Adrenal gland (tissue), 12 donors: ENCODE results near the gene GPAT3. TPM values are rescaled to one million over a fixed set of nuclear protein-coding genes. Genes with fewer than 3 reads are reported as not detected.

Experiments used
- DNase-seq, 7 donors: peaks; one replicate each; pipeline ENCODE4 v3.0.0-alpha.2; 2019 to 2020
- H3K27ac ChIP-seq, 5 donors: fragments of 200-600 bp; sonication (generic) in 4 of 5; 1 replicate in 3 of 5; 2 replicates in 2 of 5; pipeline versions ENCODE4 v1.5.1 to v1.8.0; 2016 to 2020; ENCODE audit warnings: mild to moderate bottlenecking in 1 of 5
- H3K27me3 ChIP-seq: fragments of 200-600 bp; 2 replicates; pipeline ENCODE4 v1.8.0; 2021
- H3K36me3 ChIP-seq, 2 donors: fragments of 200-600 bp; replicated peaks in 1 of 2; 1 replicate in 1 of 2; 2 replicates in 1 of 2; pipeline versions ENCODE4 v1.5.1 to v1.8.0; 2018 to 2022
- H3K4me1 ChIP-seq, 2 donors: fragments of 200-600 bp; replicated peaks in 1 of 2; 1 replicate in 1 of 2; 2 replicates in 1 of 2; pipeline versions ENCODE4 v1.5.1 to v1.8.0; 2018 to 2021
- H3K4me3 ChIP-seq, 4 donors: fragments of 200-600 bp; sonication (generic) in 3 of 4; one replicate each; pipeline ENCODE4 v1.5.1; 2016 to 2018
- H3K9me3 ChIP-seq, 3 donors: fragments of 200-600 bp; sonication (generic) in 1 of 3; replicated peaks in 1 of 3; 1 replicate in 2 of 3; 2 replicates in 1 of 3; pipeline versions ENCODE4 v1.5.1 to v1.8.0; 2016 to 2021
- CTCF ChIP-seq, 6 experiments: fragments of 450-650 bp in 4 of 6; fragments of 200-600 bp in 2 of 6; sonication (generic) in 1 of 6; IDR thresholded peaks; 1 replicate in 5 of 6; 2 replicates in 1 of 6; pipeline versions ENCODE4 v1.5.1 to v1.8.0; 2016 to 2021; ENCODE audit warnings: antibody characterized with exemption in 6 of 6, mild to moderate bottlenecking in 2 of 6, moderate library complexity in 1 of 6
- POLR2A ChIP-seq, 2 donors: fragments of 450-650 bp; IDR thresholded peaks; one replicate each; pipeline ENCODE4 v1.6.1; 2017; ENCODE audit warnings: antibody characterized with exemption in 2 of 2, mild to moderate bottlenecking in 2 of 2, moderate library complexity in 1 of 2
- WGBS, 4 donors: extraction: QIAGEN DNeasy Blood & Tissue Kit in 2 of 4; methylation state at CpG; one replicate each; pipeline versions ENCODE4 v1.1.5 to v1.1.7; 2013 to 2017; 5-methylcytosine and 5-hydroxymethylcytosine counted together
- intact Hi-C, 2 donors: fragments of 100-400 bp; cut with DNase I; formaldehyde crosslinking; loops; one replicate each; pipeline versions ENCODE4 v1.14.1 to v1.15.0; 2022 to 2023
- polyA plus RNA-seq, 3 donors: library from polyadenylated mRNA; stranded (reverse); fragments of 200-250 nt in 2 of 3; fragments of 350-450 nt in 1 of 3; fragmentation: Illumina TruSeq in 1 of 3; extraction: RNeasy Lipid Tissue Mini Kit (QIAGEN cat#74804) in 1 of 3; gene quantifications; one replicate each; pipeline ENCODE4 v1.2.3, GENCODE V29; 2013 to 2014
- total RNA-seq, 9 donors: library from RNA; depleted of rRNA in 4 of 9; stranded (reverse); fragments of >200 nt in 4 of 9; fragments of 120-200 nt in 1 of 9; fragmentation: NEBNext Ultra II Directional in 1 of 9; extraction: Animal tissue kit (Norgen Biotek cat#: 25700) in 1 of 9; gene quantifications; one replicate each; pipeline versions ENCODE4 v1.1.0 to v1.2.4, GENCODE V29; 2013 to 2023
- donor health status: healthy with polysubstance abuse.
- donor health status: Bipolar disorder and iron deficiency.
- donor health status: DM: yes; HTN: yes; CAD: no.
- donor health status: DM: no; HTN: no; CAD: no.
- donor health status: DM: no; HTN: no; CAD: no.
- donor health status: DM: yes; HTN: yes; CAD: no.

The GPAT3 gene
- total and polyA plus RNA-seq, 12 donors, result 0.12 to 15.4 (median 0.98) TPM

GRCh38 chr4:83625821-83626220 is 89.9 kb downstream of the GPAT3 start:
- Histone ChIP-seq H3K27ac (peak overlapping the region in 1 of 5 donors; percentile 11), H3K27me3 (no peaks in the 10 kb centered on the region), H3K4me3 (no peak overlapping the region), H3K9me3 (no peaks in the 10 kb centered on the region), H3K36me3 (no peaks in the 10 kb centered on the region), H3K4me1 (peaks cover 4 to 9% of the 10 kb centered on the region in 2 donors)
- WGBS, 4 donors, result 60 to 75% (median 73%) methylated on average over 1 of the region's 1 CpG
- TF ChIP-seq CTCF (IDR thresholded peaks at IDR 0.05), result no peak
- TF ChIP-seq POLR2A (IDR thresholded peaks at IDR 0.05), result no peak
- no peak for DNase-seq
- intact Hi-C loops, result no loop called here

DNA sequence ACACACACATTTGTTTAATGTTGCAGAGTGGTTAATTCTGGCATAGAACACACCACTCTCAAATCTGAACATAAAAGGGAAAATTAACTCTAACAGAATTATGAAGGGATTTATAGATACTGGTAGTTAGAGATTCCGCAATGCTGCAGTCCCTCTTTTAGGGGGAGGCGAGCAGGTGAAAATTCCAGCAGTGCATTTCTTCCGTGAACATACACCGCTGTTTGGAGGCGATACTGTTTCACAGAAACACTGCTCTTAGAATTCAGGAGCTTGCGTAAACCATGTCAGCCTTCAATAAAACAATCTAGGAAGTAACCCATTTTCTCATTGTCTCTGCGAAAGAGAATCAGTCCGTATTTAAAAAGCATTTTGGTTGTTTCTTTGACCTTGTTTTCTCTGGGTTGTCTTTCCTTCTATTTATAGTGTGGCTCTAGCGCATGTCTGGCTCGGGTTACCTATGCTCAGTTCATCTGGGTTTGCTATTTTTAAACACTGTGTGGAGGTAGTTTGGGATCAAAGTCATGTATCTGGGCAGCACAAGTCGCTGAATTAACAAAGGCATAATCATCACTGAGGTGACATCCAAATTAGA is 90.4 kb downstream of the GPAT3 start:
- H3K27me3 ChIP-seq, result no peaks in the 10 kb centered on the region
- WGBS, 4 donors, result 29 to 42% (median 38%) methylated on average over 11 of the region's 11 CpGs
- H3K27ac ChIP-seq, result peak overlapping the region in 1 of 5 donors; percentile 11
- H3K9me3 ChIP-seq, result no peaks in the 10 kb centered on the region
- H3K36me3 ChIP-seq, result no peaks in the 10 kb centered on the region
- peaks cover 4 to 9% of the 10 kb centered on the region in 2 donors for H3K4me1 ChIP-seq
- TF ChIP-seq POLR2A (IDR thresholded peaks at IDR 0.05) (no peak), CTCF (IDR thresholded peaks at IDR 0.05) (no peak)
- intact Hi-C loops, result no loop called here
- H3K4me3 ChIP-seq, result peak overlapping the region in 1 of 4 donors; percentile 3
- DNase-seq, result peak in 1 of 7 donors; percentile 37

DNA sequence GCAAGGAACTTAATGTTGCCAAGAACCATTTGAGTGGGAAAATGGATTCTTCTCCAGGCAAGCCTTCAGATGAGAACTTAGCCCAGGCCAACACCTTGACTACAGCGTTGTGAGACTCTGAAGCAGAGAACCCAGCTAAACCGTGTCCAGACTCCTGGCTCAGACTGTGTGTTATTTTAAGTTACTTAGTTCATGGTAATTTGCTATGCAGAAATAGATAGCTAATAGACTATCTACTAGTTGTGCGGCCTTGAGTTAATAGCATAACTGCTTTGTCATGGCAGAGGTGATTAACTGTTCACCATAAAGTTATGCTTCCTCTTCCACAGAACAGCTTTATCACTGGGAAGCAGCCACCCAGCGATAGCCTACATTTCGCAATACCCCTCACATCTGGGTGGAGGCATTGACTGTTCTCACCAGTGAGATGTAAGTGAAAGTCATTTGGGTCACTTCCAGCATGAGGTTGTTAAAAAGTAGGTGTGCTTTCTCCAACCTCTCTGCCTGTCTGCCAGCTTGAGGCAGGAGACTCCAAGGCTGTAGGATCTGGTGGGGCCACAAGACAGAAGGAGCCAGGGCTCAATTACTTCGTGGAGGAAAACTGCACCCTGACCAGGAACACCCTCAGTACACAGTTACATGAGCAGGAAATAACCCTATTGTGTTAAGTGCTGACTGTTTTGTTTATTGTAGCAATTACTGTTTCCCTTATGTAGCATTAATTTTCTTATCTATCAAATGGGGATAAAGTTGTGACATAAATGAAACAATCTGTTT is 94.2 kb downstream of the GPAT3 start:
- Histone ChIP-seq H3K36me3 (no peaks in the 10 kb centered on the region), H3K27me3 (no peaks in the 10 kb centered on the region), H3K27ac (no peak overlapping the region), H3K9me3 (no peaks in the 10 kb centered on the region), H3K4me1 (peaks cover 4 to 9% of the 10 kb centered on the region in 2 donors), H3K4me3 (no peak overlapping the region)
- intact Hi-C loops, result no loop called here
- DNase-seq, result peak in 5 of 7 donors; percentile 13 to 62 (median 34)
- no peak for TF ChIP-seq CTCF (IDR thresholded peaks at IDR 0.05)
- no peak for TF ChIP-seq POLR2A (IDR thresholded peaks at IDR 0.05)
- 55 to 60% (median 59%) methylated on average over 6 of the region's 6 CpGs for WGBS, 4 donors

DNA sequence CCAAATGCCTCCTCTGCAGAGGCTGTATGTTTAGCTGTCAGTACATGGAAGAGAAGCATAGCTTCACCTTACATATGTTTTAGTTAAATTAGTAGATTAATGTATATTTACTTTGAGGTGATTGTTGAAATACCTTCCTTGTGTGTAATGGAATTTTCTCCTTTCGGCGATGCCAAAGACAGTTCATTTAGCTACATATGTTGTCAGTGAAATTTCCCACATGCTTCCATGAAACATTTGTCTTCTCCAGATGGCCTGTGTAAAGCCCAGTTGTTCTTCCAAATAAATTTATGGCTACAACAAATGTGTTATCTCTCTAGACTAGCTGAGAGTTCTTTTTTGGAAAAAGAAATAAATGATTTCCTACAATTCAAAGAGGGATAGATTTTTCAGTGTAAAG is 95.2 kb downstream of the GPAT3 start:
- no peak overlapping the region for H3K27ac ChIP-seq
- no peak for DNase-seq
- no peaks in the 10 kb centered on the region for H3K27me3 ChIP-seq
- no peaks in the 10 kb centered on the region for H3K36me3 ChIP-seq
- WGBS, 4 donors, result 67 to 90% (median 77%) methylated on average over 2 of the region's 2 CpGs
- TF ChIP-seq POLR2A (IDR thresholded peaks at IDR 0.05) (no peak), CTCF (IDR thresholded peaks at IDR 0.05) (no peak)
- no peak overlapping the region for H3K4me3 ChIP-seq
- no peaks in the 10 kb centered on the region for H3K9me3 ChIP-seq
- peaks cover 4 to 7% of the 10 kb centered on the region in 2 donors for H3K4me1 ChIP-seq
- intact Hi-C loops, result no loop called here
